NCI-H510A treated with DMSO at 0.1 percent for 48 hours (cell line): ENCODE results near the gene NDC80.
"Not testable (repeated sequence)": the region's sequence is repeated elsewhere in the genome, so short reads cannot be mapped to it uniquely, and the experiment has no call there.

Experiments
- DNase-seq: peaks from one replicate; lab custom pipeline; 2025; lab: John Stamatoyannopoulos, UW

The NDC80 gene

DNA sequence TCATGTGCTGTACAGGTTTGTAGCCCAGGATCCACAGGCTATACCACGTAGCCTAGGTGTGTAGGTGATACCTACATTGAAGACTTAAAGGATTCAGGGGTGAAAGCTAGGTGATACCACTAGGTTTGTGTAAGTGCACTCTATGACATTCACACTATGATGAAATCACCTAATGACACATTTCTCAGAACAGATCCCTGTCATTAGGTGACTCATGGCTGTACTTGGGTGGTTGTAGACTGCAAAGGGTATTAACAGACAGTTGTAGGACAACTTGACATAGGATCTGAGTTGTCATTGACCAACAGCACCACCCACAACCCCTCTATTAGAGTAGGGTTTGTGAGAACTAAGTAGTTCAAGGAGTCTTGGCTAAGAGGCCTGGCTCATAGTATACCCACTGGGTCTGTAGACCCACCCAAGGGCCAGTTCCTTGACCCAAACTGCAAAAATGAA, 56.5 kb downstream of the NDC80 start:
- DNase-seq, result no peak

DNA sequence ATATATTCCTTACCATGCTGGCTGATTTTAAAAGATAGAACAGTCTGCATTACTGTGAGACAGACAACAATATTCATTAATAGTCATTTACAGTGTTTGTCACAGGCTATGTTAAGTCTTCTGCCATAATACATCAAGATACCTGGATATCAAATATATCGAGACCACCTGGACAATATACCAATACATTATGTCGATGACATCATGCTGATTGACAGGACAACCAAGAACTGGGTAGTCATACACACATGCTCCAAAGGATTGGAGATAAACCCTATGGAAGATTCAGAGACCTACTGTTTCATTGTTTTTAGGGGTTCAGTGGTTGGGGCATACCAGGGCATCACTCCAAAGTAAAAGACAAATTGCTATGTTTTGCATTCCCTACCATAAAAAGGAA, 57.6 kb downstream of the NDC80 start:
- DNase-seq, result no peak

DNA sequence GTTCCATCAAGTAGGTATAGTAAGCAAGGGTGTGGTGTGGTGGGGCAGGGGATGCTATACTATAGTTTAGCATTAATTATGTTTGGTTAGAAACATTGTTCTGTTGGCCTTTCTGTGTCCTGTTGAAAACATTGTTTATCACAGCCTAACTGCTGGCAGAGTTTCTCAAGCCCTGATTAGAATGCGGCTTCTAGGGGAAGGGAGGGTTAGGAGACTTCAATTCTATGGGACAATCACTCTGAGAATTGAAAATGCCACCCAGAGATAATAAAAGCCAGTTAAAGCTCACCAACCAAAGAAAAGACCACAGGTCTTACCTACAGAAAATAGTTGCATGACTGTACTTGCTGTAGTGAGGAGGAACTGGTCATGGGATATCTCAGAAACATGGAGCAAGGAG, 64.2 kb downstream of the NDC80 start:
- no peak for DNase-seq

DNA sequence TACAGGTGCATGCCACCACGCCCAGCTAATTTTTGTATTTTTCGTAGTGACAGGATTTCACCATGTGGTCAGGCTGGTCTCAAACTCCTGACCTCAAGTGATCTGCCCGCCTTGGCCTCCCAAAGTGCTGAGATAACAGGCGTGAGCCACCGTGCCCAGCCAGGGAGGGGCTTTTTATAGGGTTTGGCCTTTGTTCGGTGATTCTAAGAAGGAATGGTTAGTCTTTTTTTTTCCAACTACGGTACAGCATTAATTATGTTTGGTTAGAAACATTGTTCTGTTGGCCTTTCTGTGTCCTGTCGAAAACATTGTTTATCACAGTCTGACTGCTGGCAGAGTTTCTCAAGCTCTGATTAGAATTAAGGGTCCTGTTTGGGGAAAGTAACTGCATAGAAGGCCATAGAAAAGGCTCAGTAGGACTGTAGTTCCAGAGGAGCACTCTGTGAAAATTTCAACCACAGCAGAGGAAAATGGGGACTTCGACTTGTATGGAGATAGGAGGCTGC, 64.8 kb downstream of the NDC80 start:
- no peak for DNase-seq

DNA sequence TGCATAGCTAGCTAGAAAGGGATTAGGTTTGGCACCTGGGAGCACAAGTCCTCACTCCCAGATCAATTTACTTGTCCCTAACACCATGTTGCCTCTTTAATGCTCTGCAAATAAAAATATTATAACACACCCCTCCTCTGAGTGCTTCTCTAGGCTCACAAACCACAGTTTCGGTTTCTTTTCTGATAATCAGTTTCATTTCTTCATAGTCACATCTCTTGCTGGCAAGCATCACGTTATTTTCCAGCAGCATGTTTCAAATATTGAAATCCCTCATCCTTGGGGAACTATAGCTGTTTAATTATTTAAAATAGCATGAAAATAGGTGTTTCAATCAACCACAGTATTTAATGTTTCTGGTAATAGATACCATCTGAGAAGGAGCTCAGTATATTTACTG, 70.3 kb downstream of the NDC80 start:
- DNase-seq, result no peak

DNA sequence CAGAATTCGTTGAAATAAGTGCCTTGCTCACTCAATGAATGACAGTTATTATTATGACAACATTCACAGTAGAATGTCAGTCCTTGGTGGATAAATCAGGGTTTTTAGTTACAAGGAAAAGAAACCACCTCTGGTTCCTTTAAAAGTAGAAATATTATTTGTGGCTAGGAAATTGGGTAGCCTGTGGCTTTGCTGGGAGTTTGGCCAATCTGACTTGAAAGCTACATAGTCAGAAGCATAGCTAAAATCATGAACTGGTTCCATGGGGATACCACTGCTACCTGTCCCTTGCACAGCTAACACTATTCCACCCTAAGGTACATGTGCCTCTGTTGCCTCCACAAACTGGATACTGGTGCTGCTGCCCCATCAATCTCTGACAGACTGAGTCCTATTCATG, 71.4 kb downstream of the NDC80 start:
- DNase-seq, result no peak

DNA sequence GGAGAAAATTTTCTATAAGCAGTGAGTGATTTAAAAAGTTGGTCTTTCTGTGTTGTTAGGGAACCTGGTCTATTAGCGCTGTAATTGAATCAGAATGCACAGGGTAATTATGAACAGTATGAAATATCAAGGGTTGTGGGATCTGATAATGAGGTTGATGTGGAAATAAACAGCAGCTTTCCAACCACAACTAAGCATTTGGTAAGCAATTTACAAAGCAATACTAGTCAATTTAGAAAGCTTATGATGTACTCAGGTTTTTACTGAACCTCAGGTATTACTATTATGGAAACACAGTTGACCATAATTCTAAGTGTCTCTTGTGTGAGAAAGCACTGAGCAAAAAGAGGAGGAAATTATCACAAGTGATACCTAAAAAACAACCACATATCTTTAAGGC, 73.2 kb downstream of the NDC80 start:
- no peak for DNase-seq

DNA sequence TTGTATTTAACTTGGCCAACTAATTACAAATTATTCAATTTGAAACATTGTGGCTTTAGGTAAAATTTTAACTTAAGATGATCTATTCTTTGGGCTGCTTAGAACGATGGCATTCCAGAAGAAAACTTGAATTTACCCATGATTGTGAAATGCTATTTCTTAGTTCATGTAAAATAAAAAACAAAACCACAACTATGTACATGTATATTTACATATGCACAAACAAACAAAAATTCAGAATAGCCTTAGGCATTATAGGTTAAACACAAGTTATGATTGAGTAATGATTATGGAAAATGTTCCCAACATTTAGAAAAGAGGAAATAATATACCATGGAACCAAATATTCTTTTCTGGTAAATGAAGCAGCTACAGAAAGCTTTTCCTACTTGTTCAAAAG, 80.6 kb downstream of the NDC80 start:
- DNase-seq, result no peak

DNA sequence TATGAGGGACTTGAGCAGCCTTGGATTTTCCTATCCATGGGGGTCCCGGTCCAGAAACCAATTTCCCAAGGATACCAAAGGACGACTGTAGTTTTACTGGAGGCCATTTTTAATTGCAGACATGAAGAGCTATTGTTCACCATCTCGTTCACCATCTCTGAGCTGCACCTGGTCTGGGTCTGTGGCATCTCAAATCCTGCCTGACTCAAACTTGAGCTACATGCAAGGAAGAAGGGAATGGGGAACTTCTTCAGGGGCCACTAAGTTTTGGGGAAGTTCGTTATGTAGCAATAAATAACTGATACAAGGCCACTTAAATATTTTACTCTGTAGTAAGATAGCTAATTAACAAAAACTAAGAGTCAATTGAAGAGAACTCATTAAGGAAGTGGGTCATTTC, 82.1 kb downstream of the NDC80 start:
- peak; percentile 23 for DNase-seq

DNA sequence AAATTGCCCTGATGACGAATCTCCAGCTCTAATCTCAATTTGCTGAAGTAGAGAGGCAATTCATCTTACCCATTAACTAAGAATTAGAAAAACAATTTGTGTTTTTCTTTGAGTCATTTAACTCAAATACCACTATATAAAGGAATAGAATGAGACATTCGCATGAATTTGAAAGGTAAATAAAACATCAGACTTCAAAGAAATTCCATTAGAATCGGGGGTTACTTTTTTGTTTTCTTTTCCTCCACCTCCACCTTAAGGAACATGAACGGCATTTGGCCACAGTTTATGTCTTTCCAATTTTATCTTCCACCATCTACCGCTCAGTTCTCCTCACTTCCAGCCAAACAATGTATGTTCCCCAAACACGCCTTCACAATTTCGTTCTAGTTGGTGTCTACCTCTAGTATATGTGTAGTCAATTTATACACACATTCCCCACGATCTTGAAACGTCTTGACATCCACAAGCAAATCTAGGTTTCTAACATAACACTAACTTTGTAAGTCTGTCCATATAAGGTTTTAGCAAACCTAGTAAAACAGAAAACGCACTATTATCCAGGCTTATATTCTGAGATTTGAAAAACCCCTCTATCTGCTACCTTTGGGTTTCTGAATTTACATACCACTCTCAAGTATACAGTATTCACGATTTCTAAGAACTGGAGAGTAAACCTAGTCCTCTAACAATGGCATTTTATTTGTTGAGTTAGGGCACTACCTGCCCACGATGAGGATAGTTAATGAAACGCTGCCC, 83.0 kb downstream of the NDC80 start:
- DNase-seq, result peak; percentile 41

DNA sequence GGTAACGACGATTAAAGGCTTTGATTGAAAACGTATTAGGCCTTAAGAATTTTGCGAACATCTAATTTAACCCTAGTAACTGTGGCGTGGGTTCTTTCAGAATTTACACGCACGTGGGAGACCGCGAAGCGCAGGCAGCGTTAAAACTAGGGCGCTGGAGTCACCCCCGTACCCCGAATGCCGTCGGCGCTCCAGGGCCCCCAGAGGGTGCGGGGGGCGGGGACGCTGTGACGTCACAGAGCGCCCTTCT, 83.5 kb downstream of the NDC80 start:
- no peak for DNase-seq

DNA sequence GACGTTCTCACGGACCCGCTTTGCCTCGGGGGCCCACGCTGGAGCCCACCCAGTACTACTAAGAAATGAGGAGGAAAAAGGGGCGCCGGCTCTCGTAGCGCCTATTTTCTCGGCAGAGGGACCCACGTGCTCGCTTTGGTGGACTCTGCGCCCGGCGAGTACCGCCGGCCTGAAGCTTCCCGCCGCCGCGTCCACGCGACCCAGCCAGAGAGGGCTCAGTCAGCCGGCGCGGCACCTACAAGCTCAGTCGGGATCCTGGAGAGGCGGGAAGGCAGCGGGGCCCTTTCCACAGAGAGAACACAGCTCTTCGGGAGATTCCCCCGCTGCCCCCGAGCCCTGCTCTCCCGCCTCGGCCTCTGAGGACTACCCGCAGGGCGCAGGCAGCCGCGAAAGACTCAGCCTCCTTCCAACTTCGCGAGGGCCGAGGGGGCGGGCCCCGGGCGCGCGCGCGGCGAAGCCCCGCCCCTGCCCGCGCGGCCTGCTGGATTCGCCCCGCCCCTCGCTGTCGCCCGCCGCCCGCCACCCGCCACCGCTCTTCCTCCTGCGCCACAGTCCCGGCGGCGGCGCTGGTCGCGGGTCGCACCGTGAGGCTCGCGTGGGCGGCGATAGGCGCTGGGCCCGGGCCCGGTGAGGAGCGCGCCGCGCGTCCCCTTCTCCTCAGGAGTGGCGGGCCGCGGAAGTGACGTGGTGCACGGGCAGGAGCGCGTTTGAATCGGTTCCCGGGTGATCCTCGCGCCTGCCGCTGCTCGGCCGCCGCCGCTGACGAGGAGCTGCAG, 84.0 kb downstream of the NDC80 start, which contains the start of gene SMCHD1:
Gene SMCHD1 (plus strand): TSS at position 549 of the 776 bp plus-strand sequence. CDS start 350 bp downstream, outside the sequence.
- peak; percentile 78 for DNase-seq

DNA sequence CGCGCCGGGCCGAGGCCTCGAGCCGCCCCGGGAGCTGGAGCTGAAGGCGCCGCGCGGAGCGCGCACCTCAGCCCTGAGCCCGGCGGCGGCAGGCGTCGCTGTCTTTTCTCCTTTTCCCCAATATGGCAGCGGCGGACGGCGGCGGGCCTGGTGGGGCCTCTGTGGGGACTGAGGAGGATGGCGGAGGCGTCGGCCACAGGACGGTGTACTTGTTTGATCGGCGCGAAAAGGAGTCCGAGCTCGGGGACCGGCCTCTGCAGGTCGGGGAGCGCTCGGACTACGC, 84.5 kb downstream of the NDC80 start:
- DNase-seq, result peak; percentile 77

DNA sequence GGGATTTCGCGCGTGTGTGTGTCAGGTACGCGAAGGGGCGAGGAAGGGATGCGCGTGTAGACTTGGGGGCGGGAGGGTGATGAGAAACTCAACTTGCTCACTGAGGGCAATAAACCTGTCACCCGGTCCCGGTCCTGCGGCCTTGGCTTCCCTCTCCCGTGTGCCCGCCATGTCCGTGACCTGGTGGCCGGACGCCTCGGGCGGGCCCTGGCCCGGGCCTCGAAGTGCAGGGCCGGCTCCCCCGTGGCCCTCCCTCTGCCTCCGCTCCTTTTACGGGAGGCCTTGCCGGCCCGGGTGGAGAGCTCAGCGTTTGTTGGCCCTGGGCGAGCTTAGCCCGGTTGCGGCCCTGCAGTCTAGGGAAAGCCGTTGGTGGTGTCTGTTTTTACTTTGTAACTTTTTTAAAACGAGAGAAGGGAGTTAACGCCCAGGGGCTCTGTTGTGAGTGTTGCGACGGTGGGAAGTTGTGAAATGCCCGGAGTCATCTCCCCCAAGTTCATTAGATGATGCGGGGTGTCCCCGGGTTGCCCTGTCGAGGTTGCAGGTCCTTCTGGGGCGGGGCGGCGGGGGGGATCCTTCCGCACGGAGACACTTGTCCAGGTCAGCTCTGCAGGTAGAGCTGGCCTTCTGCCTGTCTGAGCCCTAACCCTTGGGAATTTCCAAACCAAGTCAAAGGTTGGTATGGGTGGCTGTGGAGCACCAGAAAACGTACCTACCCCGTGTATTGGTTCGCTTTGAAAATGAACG, 85.1 kb downstream of the NDC80 start:
- DNase-seq, result no peak

DNA sequence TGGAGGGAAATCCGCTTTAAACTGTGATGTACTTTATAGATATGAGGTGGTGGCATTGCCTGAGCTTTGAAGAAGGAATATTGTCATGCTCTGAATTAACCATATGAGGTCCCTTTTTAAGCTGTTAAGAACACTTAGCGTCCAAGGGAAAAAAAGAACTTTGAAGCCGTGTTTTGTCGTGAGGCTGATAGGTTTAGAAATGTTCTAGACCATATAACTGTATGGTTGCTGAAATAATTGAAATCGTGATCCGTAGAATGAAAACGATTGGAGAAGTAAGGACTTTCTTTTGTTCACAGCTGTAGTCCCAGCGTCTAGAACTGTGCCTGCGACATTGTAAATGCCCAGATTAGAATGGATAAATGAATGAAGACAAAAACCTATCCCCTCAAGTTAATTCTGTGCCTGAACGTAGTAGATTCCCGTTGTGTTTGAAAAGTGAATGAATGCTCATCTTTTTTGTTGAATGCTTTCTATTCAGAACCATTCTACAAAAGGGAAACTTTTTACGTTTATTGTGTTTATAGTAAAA, 85.7 kb downstream of the NDC80 start:
- DNase-seq, result no peak

DNA sequence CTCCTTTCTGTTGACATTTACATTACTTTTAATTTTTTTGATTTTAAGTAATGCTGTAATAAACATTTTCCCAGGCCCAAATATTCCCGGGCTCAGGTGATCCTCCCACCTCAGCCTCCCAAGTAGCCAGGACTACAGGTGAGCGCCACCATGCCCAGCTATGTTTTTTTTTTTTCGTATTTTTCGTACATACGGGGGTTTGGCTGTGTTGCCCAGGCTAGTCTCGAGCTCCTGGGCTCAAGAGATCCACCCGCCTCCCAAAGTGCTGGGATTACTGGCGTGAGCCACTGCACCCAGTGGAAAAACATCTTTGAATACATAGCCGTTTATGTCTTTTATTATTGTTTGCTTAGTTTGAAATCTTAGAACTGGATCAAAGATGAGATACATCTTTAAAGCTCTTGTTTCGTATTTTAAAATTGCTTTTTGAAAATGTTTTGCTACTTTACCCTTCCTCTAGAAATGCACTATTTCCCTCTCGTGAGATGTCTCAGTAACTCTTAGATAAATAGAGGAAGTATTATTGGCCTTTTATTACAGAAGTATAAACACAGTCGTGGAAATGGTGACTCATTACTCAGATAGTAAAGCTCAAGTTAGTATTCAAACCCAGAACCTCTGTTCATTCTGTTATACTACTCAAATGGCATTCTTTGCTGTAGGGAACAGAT, 86.6 kb downstream of the NDC80 start:
- no peak for DNase-seq

DNA sequence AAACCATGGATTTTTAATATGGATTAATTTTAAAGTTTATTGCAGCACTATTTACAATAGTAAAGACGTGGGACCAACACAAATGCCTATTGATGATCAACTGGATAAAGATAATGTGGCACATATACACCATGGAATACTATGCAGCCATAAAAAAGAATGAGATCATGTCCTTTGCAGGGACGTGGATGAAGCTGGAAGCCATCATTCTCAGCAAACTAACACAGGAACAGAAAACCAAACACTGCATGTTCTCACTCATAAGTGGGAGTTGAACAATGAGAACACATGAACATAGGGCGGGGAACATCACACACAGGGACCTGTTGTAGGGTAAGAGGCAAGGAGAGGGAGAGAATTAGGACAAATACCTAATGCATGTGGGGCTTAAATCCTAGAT, 89.5 kb downstream of the NDC80 start:
- not testable (repeated sequence) for DNase-seq

DNA sequence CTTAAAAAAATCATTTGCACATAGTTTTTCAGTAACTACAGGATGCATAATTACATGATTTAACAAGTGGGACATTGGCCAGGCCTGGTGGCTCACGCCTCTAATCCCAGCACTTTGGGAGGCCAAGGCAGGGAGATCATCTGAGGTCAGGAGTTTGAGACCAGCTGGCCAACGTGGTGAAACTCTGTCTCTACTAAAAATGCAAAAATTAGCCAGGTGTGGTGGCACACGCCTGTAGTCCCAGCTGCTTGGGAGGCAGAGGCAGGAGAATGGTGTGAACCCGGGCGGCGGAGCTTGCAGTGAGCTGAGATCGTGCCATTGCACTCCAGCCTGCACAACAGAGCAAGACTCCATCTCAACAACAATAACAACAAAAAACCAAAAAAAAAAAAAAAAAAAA, 90.9 kb downstream of the NDC80 start:
- not testable (repeated sequence) for DNase-seq

DNA sequence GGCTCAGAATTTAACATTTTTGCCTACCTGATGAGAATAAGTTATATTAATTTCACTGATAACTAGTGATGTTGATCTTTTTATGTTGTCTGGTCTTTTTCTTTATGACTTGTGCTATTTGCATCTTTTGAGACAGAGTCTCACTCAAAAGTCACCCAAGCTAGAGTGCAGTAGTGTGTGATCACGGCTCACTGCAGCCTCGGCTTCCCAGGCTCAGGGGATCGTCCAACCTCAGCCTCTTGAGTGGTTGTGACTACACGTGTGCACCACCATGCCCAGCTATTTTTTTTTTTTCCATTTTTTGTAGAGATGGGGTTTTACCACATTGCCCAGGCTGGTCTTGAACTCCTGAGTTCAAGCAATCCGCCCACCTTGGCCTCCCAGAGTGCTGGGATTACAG, 91.6 kb downstream of the NDC80 start:
- no peak for DNase-seq
